GM13977 (cell line): ENCODE data around the gene SARDH.

Experiments used
- DNase-seq: peaks from one replicate; pipeline ENCODE4 v3.0.0; 2012; ENCODE audit warnings: low spot score
- in situ Hi-C: fragments of 300-500 bp; cut with MboI; formaldehyde crosslinking; loops from one replicate; pipeline ENCODE4 v1.12.0; 2022; ENCODE audit warnings: low sequenced_read_pairs, low pct_unique_long_range_greater_than_20kb, mixed read lengths, inconsistent platforms; ENCODE audit not compliant: unreplicated experiment
- TF ChIP-seq, protein P1 (sequence below): IDR thresholded peaks from 2 replicates; pipeline ENCODE4 v1.5.1; 2012; ENCODE audit warnings: mild to moderate bottlenecking, control low read depth; ENCODE audit not compliant: insufficient read depth; ENCODE audit errors: extremely low read depth, missing control alignments

SARDH gene

DNA sequence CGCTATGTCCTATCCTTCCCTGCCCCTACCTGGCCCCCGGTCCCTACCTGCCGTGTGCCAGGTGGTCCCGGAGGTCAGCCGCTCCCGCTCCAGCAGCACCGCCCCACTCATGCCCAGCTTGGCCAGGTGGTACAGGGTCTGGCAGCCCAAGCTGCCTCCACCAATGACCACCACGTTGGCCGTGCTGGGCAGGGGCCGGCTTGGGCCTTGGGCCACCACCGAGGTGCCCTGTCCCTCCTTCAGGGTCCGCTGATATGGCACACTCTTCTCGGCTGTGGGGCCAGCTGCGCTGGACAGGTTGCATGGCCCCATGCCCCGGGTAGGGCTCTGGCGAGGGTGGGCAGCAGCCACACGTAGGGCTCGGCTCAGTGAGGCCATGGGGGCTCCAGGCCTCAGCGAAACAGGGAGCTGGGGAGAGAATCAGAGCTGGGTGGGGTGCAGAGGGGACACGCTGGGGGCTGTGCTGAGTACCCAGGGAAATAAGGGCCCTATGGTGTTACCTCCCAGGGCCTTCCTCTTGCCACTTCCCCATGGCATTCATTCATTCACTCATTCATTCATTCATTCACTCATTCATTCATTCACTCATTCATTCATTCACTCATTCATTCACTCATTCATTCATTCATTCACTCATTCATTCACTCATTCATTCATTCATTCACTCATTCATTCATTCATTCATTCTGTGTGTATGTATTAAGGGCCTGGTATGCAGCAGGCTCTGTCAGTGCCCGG lies 4.2 kb downstream of the SARDH start:
- in situ Hi-C loops, result loop anchor here (25.0 kb wide), 1 partner anchor 197 kb away; the partner anchor contains the start of gene ADAMTSL2
- TF ChIP-seq, protein P1, sequence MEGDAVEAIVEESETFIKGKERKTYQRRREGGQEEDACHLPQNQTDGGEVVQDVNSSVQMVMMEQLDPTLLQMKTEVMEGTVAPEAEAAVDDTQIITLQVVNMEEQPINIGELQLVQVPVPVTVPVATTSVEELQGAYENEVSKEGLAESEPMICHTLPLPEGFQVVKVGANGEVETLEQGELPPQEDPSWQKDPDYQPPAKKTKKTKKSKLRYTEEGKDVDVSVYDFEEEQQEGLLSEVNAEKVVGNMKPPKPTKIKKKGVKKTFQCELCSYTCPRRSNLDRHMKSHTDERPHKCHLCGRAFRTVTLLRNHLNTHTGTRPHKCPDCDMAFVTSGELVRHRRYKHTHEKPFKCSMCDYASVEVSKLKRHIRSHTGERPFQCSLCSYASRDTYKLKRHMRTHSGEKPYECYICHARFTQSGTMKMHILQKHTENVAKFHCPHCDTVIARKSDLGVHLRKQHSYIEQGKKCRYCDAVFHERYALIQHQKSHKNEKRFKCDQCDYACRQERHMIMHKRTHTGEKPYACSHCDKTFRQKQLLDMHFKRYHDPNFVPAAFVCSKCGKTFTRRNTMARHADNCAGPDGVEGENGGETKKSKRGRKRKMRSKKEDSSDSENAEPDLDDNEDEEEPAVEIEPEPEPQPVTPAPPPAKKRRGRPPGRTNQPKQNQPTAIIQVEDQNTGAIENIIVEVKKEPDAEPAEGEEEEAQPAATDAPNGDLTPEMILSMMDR, result no peak
- DNase-seq, result no peak

DNA sequence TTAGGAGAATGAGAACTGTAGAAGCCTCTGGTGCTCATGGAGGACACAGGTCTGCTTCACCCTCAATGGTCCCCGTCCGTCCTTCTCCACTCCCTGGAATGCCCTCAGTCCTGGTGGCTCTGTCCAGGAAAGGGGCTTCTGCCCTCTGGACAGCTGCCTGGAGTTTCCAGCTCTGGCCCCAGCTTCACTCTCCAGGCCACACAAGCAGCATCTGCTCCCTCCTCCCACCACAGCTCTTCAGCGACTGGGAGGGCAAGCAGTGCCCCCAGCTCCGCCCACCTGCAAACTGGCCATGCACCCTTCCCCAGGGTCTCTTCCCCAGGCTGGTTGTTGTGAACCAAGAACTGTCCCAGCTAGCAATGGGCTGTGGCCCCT lies 4.7 kb downstream of the SARDH start:
- DNase-seq, result no peak
- in situ Hi-C loops, result loop anchor here (25.0 kb wide), 1 partner anchor 196 kb away; the partner anchor contains the start of gene ADAMTSL2
- TF ChIP-seq, protein P1, result no peak

DNA sequence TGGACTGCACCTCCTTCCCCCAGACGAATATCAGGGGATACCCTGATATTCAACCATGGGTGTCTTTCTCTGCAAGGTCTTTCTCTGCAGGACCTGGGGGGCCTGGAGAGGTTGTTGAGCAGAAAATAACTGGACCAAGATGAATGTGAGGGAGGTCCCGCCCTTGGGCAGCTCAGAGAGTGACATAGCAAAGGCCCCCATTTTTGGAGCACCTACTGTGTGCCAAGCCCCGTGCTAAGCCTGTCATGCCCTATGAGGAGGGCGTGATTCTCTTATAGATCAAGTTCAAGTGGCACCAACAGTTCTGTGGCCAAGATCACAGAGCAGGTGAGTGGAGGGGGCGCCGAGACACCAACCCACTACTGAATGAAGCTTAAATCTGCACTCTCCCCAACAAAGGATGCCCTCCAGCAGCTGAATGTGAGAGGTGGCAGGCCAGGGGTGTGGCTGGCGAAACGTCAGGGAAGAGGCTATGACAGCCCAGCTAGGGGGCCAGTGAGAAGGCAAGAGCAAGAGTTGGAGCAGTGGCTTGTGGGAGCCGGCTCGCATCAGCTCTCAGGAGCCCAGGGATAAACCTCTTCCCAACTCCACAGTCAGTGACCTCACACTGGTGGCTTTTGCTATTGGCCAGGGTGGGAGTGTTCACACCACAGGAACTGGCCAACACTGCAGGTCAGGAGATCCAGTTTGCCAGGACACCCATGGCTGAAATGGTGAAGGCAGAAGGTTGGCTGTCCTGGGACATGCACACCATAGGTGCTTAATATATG lies 5.3 kb downstream of the SARDH start:
- TF ChIP-seq, protein P1, result no peak
- DNase-seq, result no peak
- in situ Hi-C loops, result loop anchor here (25.0 kb wide), 1 partner anchor 196 kb away; the partner anchor contains the start of gene ADAMTSL2

DNA sequence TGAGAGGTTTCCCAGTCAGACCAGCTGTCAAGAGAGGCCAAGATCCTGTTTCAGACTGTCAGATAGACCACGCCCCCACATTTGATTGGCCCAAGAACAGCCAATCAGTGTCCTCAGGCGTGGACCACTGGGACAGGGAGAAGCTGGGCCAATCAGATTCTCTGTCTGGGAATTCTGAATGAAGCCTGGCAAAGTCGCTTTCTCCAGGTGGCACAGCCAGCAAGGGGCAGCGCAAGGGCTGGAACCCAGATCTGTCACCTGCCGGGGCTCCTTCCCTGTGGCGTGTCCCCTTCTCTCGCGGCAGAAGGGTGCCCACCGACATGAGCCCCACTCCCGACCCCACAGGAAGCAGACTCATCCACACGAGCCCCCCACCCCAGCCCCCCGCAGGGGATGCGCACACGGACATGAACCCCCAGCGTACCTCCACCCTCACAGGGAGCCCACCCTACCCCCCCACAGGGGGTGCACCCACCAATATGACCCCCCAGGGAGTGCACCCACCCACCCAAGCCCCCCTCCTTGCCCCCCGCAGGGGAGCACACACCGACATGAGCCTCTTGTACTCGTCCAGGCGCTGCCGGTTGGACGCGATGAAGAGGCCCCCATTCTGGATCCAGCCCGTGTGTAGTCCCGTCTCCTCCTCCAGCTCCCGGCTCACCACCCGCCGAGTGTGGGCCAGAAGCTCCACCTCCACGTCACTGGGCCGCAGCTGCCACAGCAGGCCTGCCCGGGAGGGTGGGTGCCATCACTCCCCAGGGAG lies 6.1 kb downstream of the SARDH start:
- TF ChIP-seq, protein P1, result no peak
- DNase-seq, result no peak
- in situ Hi-C loops, result loop anchor here (25.0 kb wide), 1 partner anchor 195 kb away; the partner anchor contains the start of gene ADAMTSL2

DNA sequence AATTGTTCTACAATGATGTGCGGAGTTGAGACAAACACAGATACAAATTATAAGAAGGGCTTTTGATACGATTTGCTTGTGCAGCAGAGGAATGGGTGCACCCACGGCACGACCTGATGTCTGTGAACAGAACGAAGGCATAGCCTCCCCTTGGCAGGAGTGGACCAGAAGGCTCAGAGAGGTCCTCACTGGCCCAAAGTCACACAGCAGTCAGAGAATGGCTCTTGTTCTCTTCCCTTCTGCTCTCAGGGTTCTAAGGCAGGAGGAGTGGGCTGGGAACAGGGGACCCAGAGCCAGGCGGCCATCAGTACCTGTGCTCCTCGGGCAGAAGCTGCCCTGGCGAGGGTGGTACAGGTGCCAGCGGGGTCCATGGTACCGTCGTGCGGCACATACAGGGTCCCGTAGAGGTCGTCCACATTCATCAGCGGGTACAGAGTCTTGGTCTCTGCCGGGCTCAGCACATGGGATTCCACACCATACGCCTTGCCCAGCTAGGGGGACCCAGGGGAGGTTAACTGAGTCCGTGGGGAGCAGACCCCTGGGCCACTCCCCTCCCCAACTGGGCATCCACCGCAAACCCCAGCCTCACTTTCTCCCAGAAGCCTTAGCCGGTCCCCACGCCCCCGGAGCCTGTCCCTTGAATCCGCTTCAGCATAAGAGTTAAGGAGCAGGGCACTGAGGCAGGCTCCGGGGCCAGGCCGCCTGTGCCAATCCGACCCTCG lies 7.0 kb downstream of the SARDH start:
- in situ Hi-C loops, result loop anchor here (25.0 kb wide), 1 partner anchor 194 kb away; the partner anchor contains the start of gene ADAMTSL2
- TF ChIP-seq, protein P1, result no peak
- DNase-seq, result no peak
